SK-N-SH (cell line): Measurements from ENCODE around the gene REXO1. TPM values are rescaled to one million over a fixed set of nuclear protein-coding genes. Genes with fewer than 3 reads are reported as not detected.

ENCODE experiments used
- CTCF ChIA-PET: fragments of 300-600, 350-600 bp; formaldehyde crosslinking; extraction: SDS; loops from one replicate; lab custom pipeline; 2021; lab: Yijun Ruan, JAX
- POLR2A ChIA-PET: fragments of 350-600 bp; sonication (Branson Sonifier 250); formaldehyde crosslinking; extraction: SDS; loops from one replicate; lab custom pipeline; 2020; ENCODE audit warnings: antibody characterized with exemption, inconsistent platforms; lab: Yijun Ruan, JAX
- DNase-seq: peaks from one replicate; pipeline ENCODE4 v3.0.0; 2012
- H2AFZ ChIP-seq: fragments of 200-600 bp; sonication (generic); 2 replicates; pipeline ENCODE4 v1.8.1; 2016; ENCODE audit warnings: antibody characterized with exemption, mild to moderate bottlenecking, low read depth
- H3F3A ChIP-seq: fragments of 200-600 bp; sonication (generic); replicated peaks from 2 replicates; pipeline ENCODE3; 2016; ENCODE audit warnings: antibody characterized with exemption, mild to moderate bottlenecking; ENCODE audit not compliant: insufficient read depth
- H3K27ac ChIP-seq, 2 experiments: fragments of 200-500 bp in 1 of 2; fragments of 200-600 bp in 1 of 2; sonication (Bioruptor generic) in 1 of 2; sonication (generic), shearing (Covaris generic) in 1 of 2; 2 replicates each; pipeline versions ENCODE4 v1.5.1 to v1.6.1; 2014 to 2016; ENCODE audit warnings: low read depth in 2 of 2, inconsistent platforms in 1 of 2, low read length in 1 of 2, mild to moderate bottlenecking in 1 of 2, mixed read lengths in 1 of 2
- H3K27me3 ChIP-seq: fragments of 200-600 bp; sonication (generic), shearing (Covaris generic); 2 replicates; pipeline ENCODE4 v1.6.1; 2016; ENCODE audit warnings: mixed run types; ENCODE audit not compliant: insufficient read depth
- H3K36me3 ChIP-seq, 2 experiments: fragments of 200-500 bp in 1 of 2; fragments of 200-600 bp in 1 of 2; sonication (Bioruptor generic) in 1 of 2; sonication (generic) in 1 of 2; replicated peaks in 1 of 2; 2 replicates each; pipeline versions ENCODE3 to v1.5.1; 2014 to 2016; ENCODE audit warnings: low read length in 1 of 2, mild to moderate bottlenecking in 1 of 2; ENCODE audit not compliant: insufficient read depth in 2 of 2, control insufficient read depth in 1 of 2
- H3K4me1 ChIP-seq, 2 experiments: fragments of 200-500 bp in 1 of 2; fragments of 200-600 bp in 1 of 2; sonication (Bioruptor generic) in 1 of 2; sonication (generic), shearing (Covaris generic) in 1 of 2; 2 replicates each; pipeline versions ENCODE4 v1.5.1 to v1.6.1; 2014 to 2016; ENCODE audit warnings: low read depth in 1 of 2, low read length in 1 of 2, mixed run types in 1 of 2; ENCODE audit not compliant: insufficient read depth in 2 of 2, control insufficient read depth in 1 of 2
- H3K4me2 ChIP-seq: fragments of 200-600 bp; sonication (generic), shearing (Covaris generic); 2 replicates; pipeline ENCODE4 v1.6.1; 2017; ENCODE audit warnings: mixed run types
- H3K4me3 ChIP-seq, 2 experiments: fragments of 200-500 bp in 1 of 2; fragments of 200-600 bp in 1 of 2; sonication (Bioruptor generic) in 1 of 2; sonication (generic), shearing (Covaris generic) in 1 of 2; 2 replicates each; pipeline versions ENCODE4 v1.5.1 to v1.8.1; 2014 to 2016; ENCODE audit warnings: low read depth in 2 of 2, inconsistent platforms in 1 of 2, low read length in 1 of 2, mild to moderate bottlenecking in 1 of 2, mixed read lengths in 1 of 2, moderate library complexity in 1 of 2
- H3K79me2 ChIP-seq: fragments of 200-600 bp; sonication (generic); 2 replicates; pipeline ENCODE4 v1.8.1; 2017; ENCODE audit warnings: mild to moderate bottlenecking; ENCODE audit not compliant: insufficient read depth
- H3K9ac ChIP-seq: fragments of 200-600 bp; sonication (generic); 2 replicates; pipeline ENCODE4 v1.6.1; 2017; ENCODE audit warnings: mixed run types
- H3K9me2 ChIP-seq: fragments of 200-600 bp; sonication (generic); 2 replicates; pipeline ENCODE4 v1.6.1; 2017; ENCODE audit warnings: mixed run types
- H3K9me3 ChIP-seq: fragments of 200-600 bp; sonication (generic); 2 replicates; pipeline ENCODE4 v1.6.1; 2017; ENCODE audit warnings: mixed run types, mild to moderate bottlenecking, moderate library complexity
- H4K20me1 ChIP-seq: fragments of 200-600 bp; sonication (generic); 2 replicates; pipeline ENCODE4 v1.6.1; 2017; ENCODE audit warnings: mild to moderate bottlenecking, mixed run types; ENCODE audit not compliant: insufficient read depth
- CHD2 ChIP-seq: fragments of 150-350 bp; IDR thresholded peaks from 2 replicates; pipeline ENCODE4 v1.6.1; 2018; ENCODE audit warnings: low read length; ENCODE audit not compliant: partially characterized antibody
- ELF1 ChIP-seq: IDR thresholded peaks from 2 replicates; pipeline ENCODE4 v1.4.0; 2012
- FOSL2 ChIP-seq: IDR thresholded peaks from 2 replicates; pipeline ENCODE4 v1.4.0; 2012; ENCODE audit warnings: low read depth, mild to moderate bottlenecking, moderate library complexity, borderline replicate concordance
- GABPA ChIP-seq: IDR thresholded peaks from 2 replicates; pipeline ENCODE4 v1.4.0; 2012; ENCODE audit warnings: low read depth, mild to moderate bottlenecking
- GATA2 ChIP-seq: sonication (generic); formaldehyde crosslinking; IDR thresholded peaks from 2 replicates; pipeline ENCODE4 v1.5.0; 2020; ENCODE audit warnings: mild to moderate bottlenecking, missing genetic modification reagents
- MEF2A ChIP-seq: IDR thresholded peaks from 2 replicates; pipeline ENCODE4 v1.4.0; 2012; ENCODE audit warnings: low read depth, borderline replicate concordance
- MXI1 ChIP-seq: IDR thresholded peaks from 2 replicates; pipeline ENCODE4 v1.6.1; 2012; ENCODE audit warnings: mild to moderate bottlenecking, low read depth, low read length, improper control_type of control experiment
- NRF1 ChIP-seq: IDR thresholded peaks from 2 replicates; pipeline ENCODE4 v1.6.1; 2012; ENCODE audit warnings: low read depth, mild to moderate bottlenecking, low read length
- POLR2AphosphoS5 ChIP-seq: IDR thresholded peaks from 2 replicates; pipeline ENCODE4 v1.6.1; 2012; ENCODE audit warnings: low read depth, low read length
- RAD21 ChIP-seq: IDR thresholded peaks from 2 replicates; pipeline ENCODE4 v1.6.1; 2012; ENCODE audit warnings: mild to moderate bottlenecking, low read length
- RXRA ChIP-seq: IDR thresholded peaks from 2 replicates; pipeline ENCODE4 v1.4.0; 2012; ENCODE audit warnings: low read depth, mild to moderate bottlenecking, borderline replicate concordance
- SIN3A ChIP-seq: IDR thresholded peaks from 2 replicates; pipeline ENCODE4 v1.6.1; 2012; ENCODE audit warnings: low read depth, mild to moderate bottlenecking, low read length, moderate library complexity, borderline replicate concordance
- TAF1 ChIP-seq: IDR thresholded peaks from 2 replicates; pipeline ENCODE4 v1.6.1; 2012; ENCODE audit warnings: low read depth, mild to moderate bottlenecking, low read length, moderate library complexity, borderline replicate concordance
- TEAD4 ChIP-seq: IDR thresholded peaks from 2 replicates; pipeline ENCODE4 v1.4.0; 2012; ENCODE audit warnings: mild to moderate bottlenecking, borderline replicate concordance; ENCODE audit not compliant: insufficient read depth
- YY1 ChIP-seq: IDR thresholded peaks from 2 replicates; pipeline ENCODE4 v1.4.0; 2012; ENCODE audit warnings: low read depth, mild to moderate bottlenecking
- whole genome bisulfite sequencing: methylation state at CpG from one replicate; pipeline ENCODE4 v1.1.6; 2017; ENCODE audit warnings: low lambda C conversion rate; 5-methylcytosine and 5-hydroxymethylcytosine counted together
- polyA plus RNA-seq, 3 experiments: library from polyadenylated mRNA; depleted of rRNA; stranded (reverse); fragments of >200 nt; gene quantifications; 2 replicates each; pipeline ENCODE4 v1.2.3, GENCODE V29; 2012
- TF ChIP-seq, protein P1 (sequence below): fragments of 200-600 bp; sonication (generic); IDR thresholded peaks from 2 replicates; pipeline ENCODE4 v1.6.1; 2017; ENCODE audit warnings: antibody characterized with exemption, mild to moderate bottlenecking, moderate library complexity
- TF ChIP-seq, protein P2 (sequence below): IDR thresholded peaks from 2 replicates; pipeline ENCODE4 v1.4.0; 2012; ENCODE audit warnings: low read depth, borderline replicate concordance
- TF ChIP-seq, protein P3 (sequence below): fragments of 150-350 bp; IDR thresholded peaks from 2 replicates; pipeline ENCODE4 v1.6.1; 2017; ENCODE audit warnings: antibody characterized with exemption, low read length, low read depth, borderline replicate concordance

The REXO1 gene
- polyA plus RNA-seq, 1 of the 3 experiments (the other 2 are of a cell fraction), result 18.8 TPM

DNA sequence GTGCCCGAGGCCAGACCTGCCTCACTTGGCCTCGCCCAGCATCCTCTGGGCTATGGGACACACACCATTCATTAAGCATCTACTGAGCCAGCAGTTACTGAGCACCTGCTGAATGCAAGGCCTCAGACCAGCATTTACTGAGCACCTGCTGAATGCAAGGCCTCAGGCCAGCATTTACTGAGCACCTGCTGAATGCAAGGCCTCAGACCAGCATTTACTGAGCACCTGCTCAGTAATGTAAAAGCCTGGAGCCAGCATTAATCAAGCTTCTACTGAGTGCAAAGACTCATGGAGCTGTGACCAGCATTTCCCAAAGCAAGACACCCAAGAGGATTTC lies 39.9 kb downstream of the REXO1 start:
- no CpG with 5 or more reads among the region's 2 CpGs for WGBS
- Histone ChIP-seq H3K36me3 (no peaks in the 10 kb centered on the region), H3K27ac (no peak overlapping the region), H3K4me2 (no peak overlapping the region), H3K4me3 (no peak overlapping the region), H3F3A (peaks cover 4% of the 10 kb centered on the region), H3K9ac (no peak overlapping the region), H3K9me3 (no peaks in the 10 kb centered on the region), H3K79me2 (no peaks in the 10 kb centered on the region), H3K9me2 (no peaks in the 10 kb centered on the region), H2AFZ (no peak overlapping the region), H3K4me1 (peaks cover 0 to 12% of the 10 kb centered on the region in 2 experiments; a peak in 1 of 4 replicates), H4K20me1 (no peaks in the 10 kb centered on the region), H3K27me3 (no peaks in the 10 kb centered on the region)
- no peak for DNase-seq
- ChIA-PET POLR2A (no interaction called here), CTCF (interaction anchor here (3.4 kb wide), 1 partner anchor 18 kb away, joined by 14 read pairs; no protein-coding TSS in a partner anchor)
- TF ChIP-seq MEF2A (no peak), NRF1 (no peak), TAF1 (no peak), GATA2 (CRISPR knock-in tag) (no peak), RAD21 (no peak), CHD2 (no peak)

DNA sequence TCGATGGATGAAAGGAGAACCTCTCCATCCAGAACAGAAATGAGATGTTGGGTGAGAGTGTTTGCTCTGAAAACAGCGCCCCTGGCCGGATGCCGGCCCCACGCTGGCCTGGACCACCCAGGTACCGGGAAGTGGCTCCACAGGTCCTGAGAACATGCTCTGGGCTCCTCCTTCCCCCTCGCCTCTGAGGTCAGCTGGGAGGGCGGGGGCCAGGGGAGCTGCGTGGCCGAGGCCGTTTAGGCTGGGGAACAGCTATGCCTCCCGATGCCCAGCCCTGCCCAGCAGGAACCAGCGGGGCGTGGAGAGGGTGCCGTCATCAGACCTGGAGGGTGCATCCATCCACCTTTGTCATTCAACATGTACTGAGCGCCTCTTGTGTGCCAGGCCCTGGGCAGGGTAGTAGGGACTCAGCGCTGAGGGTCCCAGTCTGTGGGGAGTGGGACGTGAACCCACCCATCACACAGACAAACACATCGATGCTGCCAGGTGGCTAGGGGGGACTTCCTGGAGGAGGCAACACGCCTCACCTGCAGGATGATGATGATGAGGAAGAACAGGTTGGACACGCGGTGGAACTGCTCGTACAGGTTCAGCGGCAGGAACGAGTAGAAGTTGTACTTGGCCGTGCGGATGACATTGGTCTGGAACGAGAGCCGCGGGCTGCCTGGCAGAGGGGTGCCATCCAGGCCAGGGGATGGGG lies 40.4 kb downstream of the REXO1 start:
- Histone ChIP-seq H4K20me1 (no peaks in the 10 kb centered on the region), H3K79me2 (no peaks in the 10 kb centered on the region), H3K9me2 (no peaks in the 10 kb centered on the region), H2AFZ (no peak overlapping the region), H3F3A (no peaks in the 10 kb centered on the region), H3K36me3 (no peaks in the 10 kb centered on the region), H3K4me2 (no peak overlapping the region), H3K27ac (no peak overlapping the region), H3K4me1 (peaks cover 0 to 7% of the 10 kb centered on the region in 2 experiments; a peak in 1 of 4 replicates), H3K27me3 (no peaks in the 10 kb centered on the region), H3K9ac (no peak overlapping the region), H3K4me3 (no peak overlapping the region), H3K9me3 (no peaks in the 10 kb centered on the region)
- TF ChIP-seq NRF1, result no peak
- no peak for TF ChIP-seq GATA2 (CRISPR knock-in tag)
- no peak for TF ChIP-seq TEAD4
- TF ChIP-seq YY1, result no peak
- no peak for TF ChIP-seq ELF1
- TF ChIP-seq MXI1, result no peak
- TF ChIP-seq FOSL2, result no peak
- TF ChIP-seq SIN3A, result no peak
- TF ChIP-seq, protein P1, sequence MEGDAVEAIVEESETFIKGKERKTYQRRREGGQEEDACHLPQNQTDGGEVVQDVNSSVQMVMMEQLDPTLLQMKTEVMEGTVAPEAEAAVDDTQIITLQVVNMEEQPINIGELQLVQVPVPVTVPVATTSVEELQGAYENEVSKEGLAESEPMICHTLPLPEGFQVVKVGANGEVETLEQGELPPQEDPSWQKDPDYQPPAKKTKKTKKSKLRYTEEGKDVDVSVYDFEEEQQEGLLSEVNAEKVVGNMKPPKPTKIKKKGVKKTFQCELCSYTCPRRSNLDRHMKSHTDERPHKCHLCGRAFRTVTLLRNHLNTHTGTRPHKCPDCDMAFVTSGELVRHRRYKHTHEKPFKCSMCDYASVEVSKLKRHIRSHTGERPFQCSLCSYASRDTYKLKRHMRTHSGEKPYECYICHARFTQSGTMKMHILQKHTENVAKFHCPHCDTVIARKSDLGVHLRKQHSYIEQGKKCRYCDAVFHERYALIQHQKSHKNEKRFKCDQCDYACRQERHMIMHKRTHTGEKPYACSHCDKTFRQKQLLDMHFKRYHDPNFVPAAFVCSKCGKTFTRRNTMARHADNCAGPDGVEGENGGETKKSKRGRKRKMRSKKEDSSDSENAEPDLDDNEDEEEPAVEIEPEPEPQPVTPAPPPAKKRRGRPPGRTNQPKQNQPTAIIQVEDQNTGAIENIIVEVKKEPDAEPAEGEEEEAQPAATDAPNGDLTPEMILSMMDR, result no peak
- TF ChIP-seq, protein P2, sequence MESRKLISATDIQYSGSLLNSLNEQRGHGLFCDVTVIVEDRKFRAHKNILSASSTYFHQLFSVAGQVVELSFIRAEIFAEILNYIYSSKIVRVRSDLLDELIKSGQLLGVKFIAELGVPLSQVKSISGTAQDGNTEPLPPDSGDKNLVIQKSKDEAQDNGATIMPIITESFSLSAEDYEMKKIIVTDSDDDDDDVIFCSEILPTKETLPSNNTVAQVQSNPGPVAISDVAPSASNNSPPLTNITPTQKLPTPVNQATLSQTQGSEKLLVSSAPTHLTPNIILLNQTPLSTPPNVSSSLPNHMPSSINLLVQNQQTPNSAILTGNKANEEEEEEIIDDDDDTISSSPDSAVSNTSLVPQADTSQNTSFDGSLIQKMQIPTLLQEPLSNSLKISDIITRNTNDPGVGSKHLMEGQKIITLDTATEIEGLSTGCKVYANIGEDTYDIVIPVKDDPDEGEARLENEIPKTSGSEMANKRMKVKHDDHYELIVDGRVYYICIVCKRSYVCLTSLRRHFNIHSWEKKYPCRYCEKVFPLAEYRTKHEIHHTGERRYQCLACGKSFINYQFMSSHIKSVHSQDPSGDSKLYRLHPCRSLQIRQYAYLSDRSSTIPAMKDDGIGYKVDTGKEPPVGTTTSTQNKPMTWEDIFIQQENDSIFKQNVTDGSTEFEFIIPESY, result no peak
- TF ChIP-seq, protein P3, sequence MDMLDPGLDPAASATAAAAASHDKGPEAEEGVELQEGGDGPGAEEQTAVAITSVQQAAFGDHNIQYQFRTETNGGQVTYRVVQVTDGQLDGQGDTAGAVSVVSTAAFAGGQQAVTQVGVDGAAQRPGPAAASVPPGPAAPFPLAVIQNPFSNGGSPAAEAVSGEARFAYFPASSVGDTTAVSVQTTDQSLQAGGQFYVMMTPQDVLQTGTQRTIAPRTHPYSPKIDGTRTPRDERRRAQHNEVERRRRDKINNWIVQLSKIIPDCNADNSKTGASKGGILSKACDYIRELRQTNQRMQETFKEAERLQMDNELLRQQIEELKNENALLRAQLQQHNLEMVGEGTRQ, result no peak
- TF ChIP-seq GABPA, result no peak
- no peak for TF ChIP-seq RXRA
- no peak for TF ChIP-seq POLR2AphosphoS5
- TF ChIP-seq RAD21, result no peak
- DNase-seq, result no peak
- WGBS, result 87% methylated on average over 24 of the region's 30 CpGs
- POLR2A ChIA-PET, result no interaction called here
- CTCF ChIA-PET, result interaction anchor here (0.9 to 3.4 kb wide), 4 partner anchors 11 to 61 kb away, joined by 3 to 14 read pairs (median 6); no protein-coding TSS in a partner anchor
